BJ (cell line): ENCODE data around the gene SLC44A5. TPM values are rescaled to one million over a fixed set of nuclear protein-coding genes. Genes with fewer than 3 reads are reported as not detected.

ENCODE experiments used
- CTCF ChIA-PET: fragments of 350-600 bp; formaldehyde crosslinking; extraction: SDS; loops from one replicate; lab custom pipeline; 2021; ENCODE audit warnings: antibody characterized with exemption, inconsistent platforms; lab: Yijun Ruan, JAX
- POLR2A ChIA-PET: fragments of 300-600 bp; sonication (Branson Sonifier 250); formaldehyde crosslinking; extraction: SDS; loops from one replicate; lab custom pipeline; 2021; ENCODE audit warnings: antibody characterized with exemption; lab: Charles Lee
- DNase-seq: peaks from one replicate; pipeline ENCODE4 v3.0.0-alpha.2; 2011; ENCODE audit warnings: low read depth
- H3K27me3 ChIP-seq: 2 replicates; pipeline ENCODE4 v1.6.0; 2011; ENCODE audit warnings: low read length; ENCODE audit not compliant: control insufficient read depth, insufficient read depth
- H3K36me3 ChIP-seq: 2 replicates; pipeline ENCODE4 v1.5.1; 2011; ENCODE audit warnings: low read length; ENCODE audit not compliant: control insufficient read depth, insufficient read depth
- H3K4me3 ChIP-seq: 2 replicates; pipeline ENCODE4 v1.5.1; 2011; ENCODE audit warnings: low read depth, mild to moderate bottlenecking, control low read depth, low read length
- polyA plus RNA-seq: library from polyadenylated mRNA; depleted of rRNA; stranded (reverse); fragments of >200 nt; gene quantifications from 2 replicates; pipeline ENCODE4 v1.2.3, GENCODE V29; 2011
- TF ChIP-seq, protein P1 (sequence below): IDR thresholded peaks from 2 replicates; pipeline ENCODE4 v1.5.1; 2011; ENCODE audit warnings: low read depth, mild to moderate bottlenecking, control low read depth, inconsistent platforms, low read length, moderate library complexity; ENCODE audit not compliant: insufficient read depth

Gene SLC44A5
- polyA plus RNA-seq, 1 experiment = 0.07 TPM

DNA sequence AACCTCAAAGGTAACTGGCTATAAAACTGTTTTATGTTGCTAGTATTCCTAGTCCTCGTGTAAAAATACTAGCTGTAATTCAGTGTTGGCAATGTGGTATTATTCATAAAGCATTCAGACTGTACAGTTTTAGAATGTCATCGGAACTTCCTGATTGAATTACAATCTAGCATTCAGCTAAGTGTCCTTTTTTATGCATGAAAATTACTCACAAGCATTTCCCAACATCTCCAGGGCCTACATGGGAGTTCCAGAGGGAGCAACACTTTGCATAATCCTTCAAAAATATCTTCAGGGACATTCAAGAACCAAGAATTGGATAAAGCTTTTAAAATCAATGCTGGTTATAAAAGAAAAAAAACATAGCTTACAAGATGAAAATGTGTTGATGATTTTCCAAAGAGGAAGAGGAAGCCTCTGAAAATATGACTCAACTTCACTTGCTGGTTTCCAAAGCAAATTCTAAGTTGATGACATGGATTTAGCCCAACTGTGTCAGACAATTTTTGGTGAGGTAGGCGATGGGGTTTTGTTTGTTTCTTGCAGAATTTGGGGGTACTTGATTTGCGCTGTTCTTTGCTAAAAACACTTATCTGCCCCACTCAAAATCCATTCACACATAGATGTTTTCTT lies 137.8 kb downstream of the SLC44A5 start:
- ChIA-PET CTCF (interaction anchor here (0.6 kb wide), 1 partner anchor 16 kb away, joined by 3 read pairs; no protein-coding TSS in a partner anchor), POLR2A (no interaction called here)
- Histone ChIP-seq H3K36me3 (no peaks in the 10 kb centered on the region), H3K27me3 (no peaks in the 10 kb centered on the region), H3K4me3 (no peak overlapping the region)
- TF ChIP-seq, protein P1, sequence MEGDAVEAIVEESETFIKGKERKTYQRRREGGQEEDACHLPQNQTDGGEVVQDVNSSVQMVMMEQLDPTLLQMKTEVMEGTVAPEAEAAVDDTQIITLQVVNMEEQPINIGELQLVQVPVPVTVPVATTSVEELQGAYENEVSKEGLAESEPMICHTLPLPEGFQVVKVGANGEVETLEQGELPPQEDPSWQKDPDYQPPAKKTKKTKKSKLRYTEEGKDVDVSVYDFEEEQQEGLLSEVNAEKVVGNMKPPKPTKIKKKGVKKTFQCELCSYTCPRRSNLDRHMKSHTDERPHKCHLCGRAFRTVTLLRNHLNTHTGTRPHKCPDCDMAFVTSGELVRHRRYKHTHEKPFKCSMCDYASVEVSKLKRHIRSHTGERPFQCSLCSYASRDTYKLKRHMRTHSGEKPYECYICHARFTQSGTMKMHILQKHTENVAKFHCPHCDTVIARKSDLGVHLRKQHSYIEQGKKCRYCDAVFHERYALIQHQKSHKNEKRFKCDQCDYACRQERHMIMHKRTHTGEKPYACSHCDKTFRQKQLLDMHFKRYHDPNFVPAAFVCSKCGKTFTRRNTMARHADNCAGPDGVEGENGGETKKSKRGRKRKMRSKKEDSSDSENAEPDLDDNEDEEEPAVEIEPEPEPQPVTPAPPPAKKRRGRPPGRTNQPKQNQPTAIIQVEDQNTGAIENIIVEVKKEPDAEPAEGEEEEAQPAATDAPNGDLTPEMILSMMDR = no peak
- no peak for DNase-seq

DNA sequence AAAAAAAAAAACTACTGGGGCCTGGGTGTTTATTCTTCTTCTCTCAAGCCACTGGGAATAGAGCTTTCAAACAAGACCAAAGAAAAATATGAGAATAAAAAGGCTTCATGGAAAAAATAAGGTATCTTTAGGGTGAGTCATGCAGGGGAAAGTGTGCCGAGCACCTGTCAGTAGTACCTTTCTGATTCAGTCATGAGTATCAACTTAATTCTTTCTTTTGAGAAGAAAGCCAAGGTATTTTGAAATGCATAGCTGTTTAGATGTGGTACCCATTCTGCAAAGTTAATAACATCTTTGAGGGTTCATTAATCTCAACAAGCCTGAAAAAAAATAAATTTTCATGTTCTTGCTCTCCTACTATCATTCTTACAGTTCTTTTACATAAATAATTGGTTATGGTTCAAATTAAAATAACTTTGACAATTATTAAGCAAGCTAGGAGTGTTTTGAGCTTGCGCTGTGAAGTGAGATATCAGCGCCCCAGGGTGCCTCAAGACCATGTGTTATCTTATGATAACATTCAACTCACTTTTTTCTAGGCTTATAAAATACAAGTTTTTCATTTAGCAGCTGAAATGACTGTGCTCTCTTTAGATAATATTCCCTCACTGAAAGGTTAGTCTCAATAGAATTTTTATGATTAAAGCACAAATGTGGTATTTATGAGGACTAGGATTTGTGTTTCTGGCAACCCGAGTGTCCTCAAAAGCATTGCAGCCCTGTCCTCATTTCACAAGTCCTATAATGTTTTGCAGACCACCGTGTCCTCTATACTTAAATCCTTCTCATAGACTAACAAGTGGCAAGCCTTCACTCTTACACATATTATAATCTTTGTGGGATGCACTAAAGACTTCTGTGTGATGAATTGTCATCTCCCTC lies 138.6 kb downstream of the SLC44A5 start:
- no peaks in the 10 kb centered on the region for H3K27me3 ChIP-seq
- no peaks in the 10 kb centered on the region for H3K36me3 ChIP-seq
- TF ChIP-seq, protein P1 = no peak
- no peak for DNase-seq
- ChIA-PET POLR2A (no interaction called here), CTCF (interaction anchor here (0.6 kb wide), 1 partner anchor 17 kb away, joined by 3 read pairs; no protein-coding TSS in a partner anchor)
- no peak overlapping the region for H3K4me3 ChIP-seq

DNA sequence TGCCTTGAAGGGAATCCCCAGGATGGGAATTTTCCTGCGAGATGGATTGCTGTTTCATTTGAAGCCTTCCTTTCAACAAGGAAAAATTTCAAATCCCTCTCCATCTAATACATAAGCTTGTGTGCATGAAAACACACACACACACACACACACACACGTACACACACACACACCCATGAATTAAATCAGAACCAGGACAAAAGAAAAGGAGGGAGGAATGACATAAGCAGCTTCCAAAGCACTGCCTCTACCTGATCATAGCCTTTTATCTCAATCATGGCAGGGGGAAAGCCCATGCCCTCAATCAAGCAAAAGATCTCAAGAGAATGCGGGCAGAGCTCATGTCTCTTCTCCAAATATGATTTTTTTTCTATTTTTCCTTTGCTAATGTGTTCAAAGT lies 139.7 kb downstream of the SLC44A5 start:
- Histone ChIP-seq H3K36me3 (no peaks in the 10 kb centered on the region), H3K4me3 (no peak overlapping the region), H3K27me3 (no peaks in the 10 kb centered on the region)
- ChIA-PET POLR2A (no interaction called here), CTCF (no interaction called here)
- TF ChIP-seq, protein P1 = no peak
- DNase-seq = no peak

DNA sequence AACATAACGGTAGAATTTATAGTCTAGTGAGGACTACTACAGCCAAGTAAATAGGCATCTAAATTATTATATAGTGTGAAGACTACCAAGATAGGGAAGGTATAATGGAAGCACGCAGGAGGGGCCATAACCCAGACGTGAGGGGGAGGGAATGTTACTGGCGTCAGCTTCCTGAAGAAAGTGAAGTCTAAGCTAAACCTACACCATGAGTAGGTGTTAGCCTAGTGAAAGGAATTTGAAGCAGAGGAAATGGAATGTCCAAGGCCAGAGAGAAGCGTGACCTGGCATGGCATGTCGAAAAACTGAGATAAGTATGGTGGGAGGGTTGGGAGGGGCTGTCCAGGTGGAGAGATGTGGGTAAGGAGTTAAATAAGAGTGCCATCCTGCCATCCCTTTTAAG lies 140.5 kb downstream of the SLC44A5 start:
- no peak for DNase-seq
- POLR2A ChIA-PET = no interaction called here
- TF ChIP-seq, protein P1 = no peak
- Histone ChIP-seq H3K27me3 (no peaks in the 10 kb centered on the region), H3K4me3 (no peak overlapping the region), H3K36me3 (no peaks in the 10 kb centered on the region)
- CTCF ChIA-PET = no interaction called here

DNA sequence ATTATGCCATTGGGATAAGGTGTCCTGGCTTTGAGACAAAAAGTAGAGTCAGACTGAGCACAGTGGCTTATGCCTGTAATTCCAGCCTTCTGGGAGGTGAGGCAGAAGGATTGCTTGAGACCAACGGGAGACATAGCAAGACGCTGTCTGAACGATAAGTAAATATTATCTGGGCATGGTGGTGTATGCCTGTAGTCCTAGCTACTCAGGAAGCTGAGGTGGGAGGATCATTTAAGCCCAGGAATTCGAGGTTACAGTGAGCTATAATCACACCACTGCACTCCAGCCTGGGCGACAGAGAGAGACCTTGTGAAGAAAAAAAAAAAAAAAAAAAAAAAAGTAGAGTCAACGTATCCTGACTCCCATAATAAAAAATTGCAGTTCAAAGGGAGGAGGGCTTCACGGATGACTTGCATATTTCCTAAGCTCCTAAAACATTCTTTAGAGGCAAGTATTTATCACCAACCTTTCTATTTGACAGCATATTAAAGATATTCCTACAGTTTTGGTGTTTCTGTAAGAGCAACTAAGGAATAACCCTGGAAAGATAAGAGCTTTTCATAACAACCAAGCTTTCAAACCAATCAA lies 141.2 kb downstream of the SLC44A5 start:
- DNase-seq = no peak
- ChIA-PET POLR2A (no interaction called here), CTCF (no interaction called here)
- Histone ChIP-seq H3K36me3 (no peaks in the 10 kb centered on the region), H3K4me3 (no peak overlapping the region), H3K27me3 (no peaks in the 10 kb centered on the region)
- TF ChIP-seq, protein P1 = no peak
